CMK (cell line): ENCODE data around the gene SMC1B.
"Not testable (repeated sequence)": the region's sequence is repeated elsewhere in the genome, so short reads cannot be mapped to it uniquely, and the experiment has no call there.

Experiments
- DNase-seq: peaks from one replicate; pipeline ENCODE4 v3.0.0-alpha.2; 2010; ENCODE audit warnings: low read depth

SMC1B gene

GRCh38 chr22:45421349-45422055 lies 8.1 kb upstream of the SMC1B start:
- no peak for DNase-seq

GRCh38 chr22:45420539-45420938 lies 7.1 kb upstream of the SMC1B start:
- DNase-seq: no peak

- DNase-seq: no peak
These were observed 6.6 kb upstream of the SMC1B start for GRCh38 chr22:45420011-45420410.

- DNase-seq: no peak
These were observed 5.4 kb upstream of the SMC1B start for GRCh38 chr22:45418770-45419138.

GRCh38 chr22:45418056-45418769 lies 4.8 kb upstream of the SMC1B start:
- no peak for DNase-seq

GRCh38 chr22:45413013-45413367 lies 409 bp downstream of the SMC1B start:
- DNase-seq: no peak

- no peak for DNase-seq
These were observed 5.6 kb downstream of the SMC1B start for GRCh38 chr22:45407793-45408192.

- no peak for DNase-seq
These were observed 10.9 kb downstream of the SMC1B start for GRCh38 chr22:45402466-45402985.

GRCh38 chr22:45399712-45400445 lies 13.5 kb downstream of the SMC1B start:
- DNase-seq: no peak

GRCh38 chr22:45398214-45398613 lies 15.2 kb downstream of the SMC1B start:
- DNase-seq: no peak

- DNase-seq: no peak
These were observed 15.6 kb downstream of the SMC1B start for GRCh38 chr22:45397806-45398205.

- no peak for DNase-seq
These were observed 23.9 kb downstream of the SMC1B start for GRCh38 chr22:45389546-45389945.

- no peak for DNase-seq
These were observed 32.1 kb downstream of the SMC1B start for GRCh38 chr22:45381348-45381747.

GRCh38 chr22:45376703-45377102 lies 36.7 kb downstream of the SMC1B start:
- no peak for DNase-seq

- DNase-seq: no peak
These were observed 37.4 kb downstream of the SMC1B start for GRCh38 chr22:45376009-45376408.

GRCh38 chr22:45373592-45373991 lies 39.8 kb downstream of the SMC1B start:
- not testable (repeated sequence) for DNase-seq

GRCh38 chr22:45366713-45367112 lies 46.7 kb downstream of the SMC1B start:
- no peak for DNase-seq

GRCh38 chr22:45359627-45360026 lies 53.8 kb downstream of the SMC1B start:
- no peak for DNase-seq

- no peak for DNase-seq
These were observed 55.3 kb downstream of the SMC1B start for GRCh38 chr22:45358127-45358526.

- no peak for DNase-seq
These were observed 55.9 kb downstream of the SMC1B start for GRCh38 chr22:45357490-45357889.

GRCh38 chr22:45353786-45354185 lies 59.6 kb downstream of the SMC1B start:
- DNase-seq: no peak

- not testable (repeated sequence) for DNase-seq
These were observed 60.6 kb downstream of the SMC1B start for GRCh38 chr22:45352757-45353156.

- DNase-seq: no peak
These were observed 61.4 kb downstream of the SMC1B start for GRCh38 chr22:45351956-45352355.
